AG04450 (cell line): ENCODE measurements around the gene CST4. TPM values are rescaled to one million over a fixed set of nuclear protein-coding genes. Genes with fewer than 3 reads are reported as not detected.

Source experiments
- polyA plus RNA-seq: library from polyadenylated mRNA; depleted of rRNA; stranded (reverse); fragments of >200 nt; gene quantifications from 2 replicates; pipeline ENCODE4 v1.2.3, GENCODE V29; 2011; rRNA removed
- small RNA-seq: library from RNA; depleted of rRNA; stranded (forward); fragments of <200 nt; gene quantifications from one replicate; pipeline ENCODE3, GENCODE V24; 2012; ENCODE audit warnings: low read depth; ENCODE audit not compliant: insufficient read length

Gene CST4
- polyA plus RNA-seq, 1 experiment: not detected

Small RNAs within 50 kb of the gene (small RNA-seq; reads per million reads assigned to genes)
- gene CST2P1: not detected

Other genes with a start within 250 kb of the CST4 start
- gene CSTL1, start 249.4 kb downstream of the CST4 start, polyA plus RNA-seq: not detected in 2 replicates
- gene CST11, start 236.2 kb downstream of the CST4 start, polyA plus RNA-seq: not detected in 2 replicates
- not detected in 2 replicates for gene CST8, start 197.9 kb downstream of the CST4 start, polyA plus RNA-seq
- not detected in 2 replicates for gene CST9L, start 120.6 kb downstream of the CST4 start, polyA plus RNA-seq
- gene CST9, start 83.1 kb downstream of the CST4 start, polyA plus RNA-seq: not detected in 2 replicates
- 166 and 273 TPM in 2 replicates for gene CST3, start 51.1 kb downstream of the CST4 start, polyA plus RNA-seq
- not detected in 2 replicates for gene CST1, start 61.9 kb upstream of the CST4 start, polyA plus RNA-seq
- not detected in 2 replicates for gene CST2, start 137.7 kb upstream of the CST4 start, polyA plus RNA-seq
- not detected in 2 replicates for gene CST5, start 190.7 kb upstream of the CST4 start, polyA plus RNA-seq